HepG2 (cell line): ENCODE results near the gene DYNC2I2. TPM values are rescaled to one million over a fixed set of nuclear protein-coding genes. Genes with fewer than 3 reads are reported as not detected.

Experiments
- CSRNP1 ChIP-seq: sonication (generic); formaldehyde crosslinking; IDR thresholded peaks from 2 replicates; pipeline ENCODE4 v1.8.1; 2023; ENCODE audit warnings: mild to moderate bottlenecking, missing genetic modification reagents
- CSRNP2 ChIP-seq: sonication (generic); formaldehyde crosslinking; conservative IDR thresholded peaks from 2 replicates; pipeline ENCODE4 v1.8.0; 2022; ENCODE audit warnings: low read depth, missing genetic modification reagents
- DBP ChIP-seq: sonication (generic); formaldehyde crosslinking; IDR thresholded peaks from 2 replicates; pipeline ENCODE4 v1.4.0; 2020; ENCODE audit warnings: missing genetic modification reagents; ENCODE audit errors: not compliant biosample characterization
- FLYWCH1 ChIP-seq: sonication (generic); formaldehyde crosslinking; IDR thresholded peaks from 2 replicates; pipeline ENCODE4 v1.8.1; 2023; ENCODE audit warnings: mild to moderate bottlenecking, missing genetic modification reagents
- JUN ChIP-seq: sonication (generic); formaldehyde crosslinking; IDR thresholded peaks from 2 replicates; pipeline ENCODE4 v1.4.0; 2020; ENCODE audit warnings: mild to moderate bottlenecking, missing genetic modification reagents
- KLF16 ChIP-seq, 2 experiments: sonication (generic) in 1 of 2; formaldehyde crosslinking in 1 of 2; IDR thresholded peaks; 2 replicates each; pipeline versions ENCODE4 v1.6.1 to v1.8.0; 2016 to 2023; ENCODE audit warnings: missing genetic modification reagents in 2 of 2, missing compliant biosample characterization in 1 of 2
- PHF5A ChIP-seq: IDR thresholded peaks from one replicate; pipeline ENCODE4 v1.6.1; 2018; ENCODE audit warnings: low read depth, missing genetic modification reagents; ENCODE audit not compliant: unreplicated experiment
- ZC3H13 ChIP-seq: sonication (generic); formaldehyde crosslinking; IDR thresholded peaks from 2 replicates; pipeline ENCODE4 v1.8.1; 2023; ENCODE audit warnings: mild to moderate bottlenecking, missing genetic modification reagents, moderate library complexity
- ZNF331 ChIP-seq: sonication (generic); formaldehyde crosslinking; IDR thresholded peaks from 2 replicates; pipeline ENCODE4 v1.4.0; 2020; ENCODE audit warnings: missing genetic modification reagents
- ZNF33B ChIP-seq: sonication (generic); formaldehyde crosslinking; IDR thresholded peaks from 2 replicates; pipeline ENCODE4 v1.5.1; 2020; ENCODE audit warnings: mild to moderate bottlenecking, missing genetic modification reagents
- ZNF749 ChIP-seq: sonication (generic); formaldehyde crosslinking; IDR thresholded peaks from 2 replicates; pipeline ENCODE4 v1.8.0; 2022; ENCODE audit warnings: mild to moderate bottlenecking, missing genetic modification reagents, moderate library complexity, borderline replicate concordance
- polyA plus RNA-seq, 8 experiments: library from polyadenylated mRNA; depleted of rRNA in 3 of 8; stranded (reverse) in 7 of 8; unstranded in 1 of 8; fragments of >200 nt; fragmentation: Illumina TruSeq in 4 of 8; extraction: Trizol in 4 of 8; gene quantifications; 2 replicates each; pipeline versions ENCODE4 v1.2.1 to v1.2.3, GENCODE V29; 2011 to 2016; ENCODE audit warnings: low read depth in 4 of 8, missing spikeins in 1 of 8, mixed read lengths in 1 of 8; ENCODE audit not compliant: insufficient read depth in 1 of 8
- total RNA-seq, 5 experiments: library from RNA; depleted of rRNA; stranded (reverse); fragments of >200 nt; fragmentation: Illumina TruSeq; extraction: Trizol; gene quantifications; 2 replicates each; pipeline ENCODE4 v1.2.3, GENCODE V29; 2016; ENCODE audit warnings: low read depth in 1 of 5
- TF ChIP-seq, protein P1 (sequence below): sonication (generic); formaldehyde crosslinking; IDR thresholded peaks from 2 replicates; pipeline ENCODE4 v1.4.0; 2020; ENCODE audit warnings: missing genetic modification reagents, borderline replicate concordance
- TF ChIP-seq, protein P2 (sequence below): sonication (generic); formaldehyde crosslinking; IDR thresholded peaks from 2 replicates; pipeline ENCODE4 v1.8.1; 2023; ENCODE audit warnings: mild to moderate bottlenecking, missing genetic modification reagents, borderline replicate concordance
- TF ChIP-seq, protein P3 (sequence below): sonication (generic); formaldehyde crosslinking; IDR thresholded peaks from 2 replicates; pipeline ENCODE4 v1.4.0; 2020; ENCODE audit warnings: missing genetic modification reagents, borderline replicate concordance

Gene DYNC2I2
- total and polyA plus RNA-seq, 2 of the 13 experiments (the other 11 are each of a cell fraction or from before 2014, with no cell fraction given): 13.7 to 40.2 TPM

- TF ChIP-seq, protein P1, sequence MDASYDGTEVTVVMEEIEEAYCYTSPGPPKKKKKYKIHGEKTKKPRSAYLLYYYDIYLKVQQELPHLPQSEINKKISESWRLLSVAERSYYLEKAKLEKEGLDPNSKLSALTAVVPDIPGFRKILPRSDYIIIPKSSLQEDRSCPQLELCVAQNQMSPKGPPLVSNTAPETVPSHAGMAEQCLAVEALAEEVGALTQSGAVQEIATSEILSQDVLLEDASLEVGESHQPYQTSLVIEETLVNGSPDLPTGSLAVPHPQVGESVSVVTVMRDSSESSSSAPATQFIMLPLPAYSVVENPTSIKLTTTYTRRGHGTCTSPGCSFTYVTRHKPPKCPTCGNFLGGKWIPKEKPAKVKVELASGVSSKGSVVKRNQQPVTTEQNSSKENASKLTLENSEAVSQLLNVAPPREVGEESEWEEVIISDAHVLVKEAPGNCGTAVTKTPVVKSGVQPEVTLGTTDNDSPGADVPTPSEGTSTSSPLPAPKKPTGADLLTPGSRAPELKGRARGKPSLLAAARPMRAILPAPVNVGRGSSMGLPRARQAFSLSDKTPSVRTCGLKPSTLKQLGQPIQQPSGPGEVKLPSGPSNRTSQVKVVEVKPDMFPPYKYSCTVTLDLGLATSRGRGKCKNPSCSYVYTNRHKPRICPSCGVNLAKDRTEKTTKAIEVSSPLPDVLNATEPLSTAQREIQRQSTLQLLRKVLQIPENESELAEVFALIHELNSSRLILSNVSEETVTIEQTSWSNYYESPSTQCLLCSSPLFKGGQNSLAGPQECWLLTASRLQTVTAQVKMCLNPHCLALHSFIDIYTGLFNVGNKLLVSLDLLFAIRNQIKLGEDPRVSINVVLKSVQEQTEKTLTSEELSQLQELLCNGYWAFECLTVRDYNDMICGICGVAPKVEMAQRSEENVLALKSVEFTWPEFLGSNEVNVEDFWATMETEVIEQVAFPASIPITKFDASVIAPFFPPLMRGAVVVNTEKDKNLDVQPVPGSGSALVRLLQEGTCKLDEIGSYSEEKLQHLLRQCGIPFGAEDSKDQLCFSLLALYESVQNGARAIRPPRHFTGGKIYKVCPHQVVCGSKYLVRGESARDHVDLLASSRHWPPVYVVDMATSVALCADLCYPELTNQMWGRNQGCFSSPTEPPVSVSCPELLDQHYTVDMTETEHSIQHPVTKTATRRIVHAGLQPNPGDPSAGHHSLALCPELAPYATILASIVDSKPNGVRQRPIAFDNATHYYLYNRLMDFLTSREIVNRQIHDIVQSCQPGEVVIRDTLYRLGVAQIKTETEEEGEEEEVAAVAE (CRISPR knock-in tag): peak; percentile 17; the same call in 1 of the 2 replicates
- TF ChIP-seq ZNF331 (0 out of 2 replicates have a peak, but pooled peaks have one; percentile 17), ZNF749 (CRISPR knock-in tag) (no peak), PHF5A (no peak), CSRNP2 (CRISPR knock-in tag) (no peak), ZNF33B (CRISPR knock-in tag) (no peak), ZC3H13 (CRISPR knock-in tag) (no peak), FLYWCH1 (CRISPR knock-in tag) (no peak), JUN (peak; percentile 94), DBP (CRISPR knock-in tag) (no peak), KLF16 (CRISPR knock-in tag; IDR thresholded peaks at IDR 0.05) (peak in 1 of 2 experiments; percentile 58; a peak in 2 of 4 replicates), CSRNP1 (CRISPR knock-in tag) (peak; percentile 76)
- TF ChIP-seq, protein P2, sequence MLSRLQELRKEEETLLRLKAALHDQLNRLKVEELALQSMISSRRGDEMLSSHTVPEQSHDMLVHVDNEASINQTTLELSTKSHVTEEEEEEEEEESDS (CRISPR knock-in tag): no peak
- TF ChIP-seq, protein P3, sequence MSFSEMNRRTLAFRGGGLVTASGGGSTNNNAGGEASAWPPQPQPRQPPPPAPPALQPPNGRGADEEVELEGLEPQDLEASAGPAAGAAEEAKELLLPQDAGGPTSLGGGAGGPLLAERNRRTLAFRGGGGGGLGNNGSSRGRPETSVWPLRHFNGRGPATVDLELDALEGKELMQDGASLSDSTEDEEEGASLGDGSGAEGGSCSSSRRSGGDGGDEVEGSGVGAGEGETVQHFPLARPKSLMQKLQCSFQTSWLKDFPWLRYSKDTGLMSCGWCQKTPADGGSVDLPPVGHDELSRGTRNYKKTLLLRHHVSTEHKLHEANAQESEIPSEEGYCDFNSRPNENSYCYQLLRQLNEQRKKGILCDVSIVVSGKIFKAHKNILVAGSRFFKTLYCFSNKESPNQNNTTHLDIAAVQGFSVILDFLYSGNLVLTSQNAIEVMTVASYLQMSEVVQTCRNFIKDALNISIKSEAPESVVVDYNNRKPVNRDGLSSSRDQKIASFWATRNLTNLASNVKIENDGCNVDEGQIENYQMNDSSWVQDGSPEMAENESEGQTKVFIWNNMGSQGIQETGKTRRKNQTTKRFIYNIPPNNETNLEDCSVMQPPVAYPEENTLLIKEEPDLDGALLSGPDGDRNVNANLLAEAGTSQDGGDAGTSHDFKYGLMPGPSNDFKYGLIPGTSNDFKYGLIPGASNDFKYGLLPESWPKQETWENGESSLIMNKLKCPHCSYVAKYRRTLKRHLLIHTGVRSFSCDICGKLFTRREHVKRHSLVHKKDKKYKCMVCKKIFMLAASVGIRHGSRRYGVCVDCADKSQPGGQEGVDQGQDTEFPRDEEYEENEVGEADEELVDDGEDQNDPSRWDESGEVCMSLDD (CRISPR knock-in tag): no peak
Measured at GRCh38 chr9:128635266-128636023, 21.2 kb downstream of the DYNC2I2 start (continued).
